Nephron progenitor cell (in vitro differentiated cells): ENCODE data around the gene CHST8.

Source experiments
- DNase-seq: peaks from one replicate; pipeline ENCODE4 v3.0.0; 2021
- H3K27ac Mint-ChIP-seq: 2 replicates; pipeline ENCODE4 v1.8.0; 2021; ENCODE audit warnings: mild to moderate bottlenecking, moderate library complexity, mixed read lengths
- H3K27me3 Mint-ChIP-seq: 2 replicates; pipeline ENCODE4 v1.8.0; 2021; ENCODE audit warnings: mild to moderate bottlenecking, low read depth, mixed read lengths; ENCODE audit not compliant: poor library complexity
- H3K36me3 Mint-ChIP-seq: 2 replicates; pipeline ENCODE4 v1.8.0; 2021; ENCODE audit warnings: low read depth, mixed read lengths
- H3K4me1 Mint-ChIP-seq: 2 replicates; pipeline ENCODE4 v1.8.0; 2021; ENCODE audit warnings: mixed read lengths
- H3K4me3 Mint-ChIP-seq: 2 replicates; pipeline ENCODE4 v1.8.0; 2021; ENCODE audit warnings: mild to moderate bottlenecking, moderate library complexity, mixed read lengths
- H3K9me3 Mint-ChIP-seq: 2 replicates; pipeline ENCODE4 v1.8.0; 2021; ENCODE audit warnings: mild to moderate bottlenecking, moderate library complexity, mixed read lengths
- CTCF ChIP-seq: fragments of 200-600 bp; sonication (generic); IDR thresholded peaks from 2 replicates; pipeline ENCODE4 v1.5.0; 2021; ENCODE audit warnings: antibody characterized with exemption

The CHST8 gene

DNA sequence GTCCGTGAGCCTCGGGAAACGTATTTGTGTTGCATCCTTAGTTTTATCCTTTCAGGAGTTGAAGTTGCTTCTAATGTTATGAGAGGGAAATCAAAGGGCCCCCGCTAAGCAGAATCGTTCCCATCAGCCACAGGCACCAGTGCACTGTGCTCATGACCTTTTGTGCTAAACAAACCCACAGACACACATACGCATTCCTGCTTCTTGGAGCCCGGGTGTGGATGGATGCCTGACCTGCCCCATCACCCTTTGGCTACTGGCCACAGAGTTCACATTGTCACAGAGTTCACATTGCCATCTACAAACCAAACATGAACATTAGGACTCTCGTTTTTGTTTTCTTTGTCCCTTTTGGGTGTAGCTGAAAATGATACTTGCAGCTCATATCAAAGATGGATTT lies 47.2 kb downstream of the CHST8 start:
- H3K9me3 Mint-ChIP-seq: no peaks in the 10 kb centered on the region
- no peak for TF ChIP-seq CTCF
- H3K36me3 Mint-ChIP-seq: no peaks in the 10 kb centered on the region
- no peak overlapping the region for H3K27ac Mint-ChIP-seq
- DNase-seq: no peak
- no peaks in the 10 kb centered on the region for H3K4me1 Mint-ChIP-seq
- no peak overlapping the region for H3K4me3 Mint-ChIP-seq
- H3K27me3 Mint-ChIP-seq: peaks cover 60% of the 10 kb centered on the region

DNA sequence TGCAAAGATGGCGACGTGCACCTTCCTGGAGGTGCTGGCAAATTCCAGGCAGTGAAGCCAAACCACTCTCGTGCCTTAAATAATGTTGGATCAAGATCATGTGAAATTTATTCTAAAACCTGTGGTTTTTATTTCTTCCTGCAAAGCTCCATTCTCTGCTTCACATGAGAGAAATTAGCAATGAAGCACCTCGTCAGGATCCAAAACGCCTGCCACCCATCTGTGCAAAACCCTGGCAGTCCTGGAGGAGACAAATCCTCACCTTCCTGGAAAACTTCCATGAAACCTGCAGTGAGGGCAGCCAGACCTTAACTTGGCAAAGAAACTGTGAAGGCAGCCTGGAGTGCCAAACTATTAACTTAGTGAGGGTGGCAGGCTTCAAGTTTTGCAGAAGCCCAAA lies 47.6 kb downstream of the CHST8 start:
- no peak for TF ChIP-seq CTCF
- H3K36me3 Mint-ChIP-seq: no peaks in the 10 kb centered on the region
- no peak for DNase-seq
- H3K4me3 Mint-ChIP-seq: no peak overlapping the region
- no peak overlapping the region for H3K27ac Mint-ChIP-seq
- H3K4me1 Mint-ChIP-seq: no peaks in the 10 kb centered on the region
- H3K9me3 Mint-ChIP-seq: no peaks in the 10 kb centered on the region
- H3K27me3 Mint-ChIP-seq: peaks cover 63% of the 10 kb centered on the region

- TF ChIP-seq CTCF: no peak
- H3K36me3 Mint-ChIP-seq: no peaks in the 10 kb centered on the region
- no peak overlapping the region for H3K27ac Mint-ChIP-seq
- no peaks in the 10 kb centered on the region for H3K4me1 Mint-ChIP-seq
- H3K27me3 Mint-ChIP-seq: peaks cover 67% of the 10 kb centered on the region
- no peak overlapping the region for H3K4me3 Mint-ChIP-seq
- no peaks in the 10 kb centered on the region for H3K9me3 Mint-ChIP-seq
- no peak for DNase-seq
Observed at GRCh38 chr19:33670398-33670797, 48.6 kb downstream of the CHST8 start.

DNA sequence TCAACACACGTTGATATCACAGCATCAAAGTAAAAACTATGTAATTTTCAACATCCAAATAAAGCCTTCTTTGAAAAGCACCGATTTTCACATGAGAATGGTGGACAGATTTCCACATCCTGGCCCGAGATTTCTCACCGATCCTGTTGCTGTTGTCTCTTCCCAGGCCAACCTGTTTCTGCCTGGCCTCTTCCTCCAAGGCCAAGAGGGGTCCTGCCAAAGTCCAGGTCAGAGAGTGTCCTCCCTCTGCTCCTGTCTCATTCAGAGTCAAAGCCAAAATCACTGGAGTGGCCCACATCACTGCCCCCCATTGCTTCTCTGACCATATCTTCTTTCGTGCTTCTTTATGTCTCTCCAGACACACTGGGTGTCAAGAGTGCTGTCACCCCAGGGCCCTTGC lies 49.5 kb downstream of the CHST8 start:
- no peak overlapping the region for H3K4me3 Mint-ChIP-seq
- no peak for DNase-seq

DNA sequence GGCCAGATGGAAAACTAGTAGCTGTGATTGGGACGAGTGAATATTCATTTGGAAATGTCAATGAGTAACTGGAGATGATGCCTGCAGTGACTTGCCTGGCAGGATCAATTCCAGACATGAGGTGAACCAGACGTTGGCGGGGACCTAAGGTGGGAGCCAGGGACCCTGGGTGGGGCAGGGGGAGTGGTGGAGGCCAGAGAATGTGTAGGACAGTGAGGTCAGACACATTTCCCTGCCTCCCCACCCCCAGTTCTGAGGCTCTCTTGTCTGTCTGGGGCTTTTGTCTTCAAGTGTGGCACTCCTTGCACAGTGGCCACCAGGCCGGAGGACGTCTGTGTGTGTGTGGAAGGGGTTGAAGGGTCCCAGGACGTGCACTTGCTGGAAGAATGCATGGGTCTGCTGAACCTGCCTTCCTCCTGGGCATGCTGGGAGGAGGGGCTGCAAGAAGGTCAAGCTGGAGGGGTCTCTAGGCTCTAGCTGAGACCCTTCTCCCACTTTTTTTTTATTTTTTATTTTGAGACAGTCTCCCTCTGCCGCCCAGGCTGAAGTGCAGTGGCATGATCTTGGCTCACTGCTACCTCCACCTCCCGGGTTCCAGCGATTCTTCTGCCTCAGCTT lies 51.6 kb downstream of the CHST8 start:
- Mint-ChIP-seq H3K27ac (no peak overlapping the region), H3K4me3 (no peak overlapping the region), H3K27me3 (peaks cover 57% of the 10 kb centered on the region), H3K9me3 (no peaks in the 10 kb centered on the region), H3K4me1 (no peaks in the 10 kb centered on the region), H3K36me3 (no peaks in the 10 kb centered on the region)
- no peak for TF ChIP-seq CTCF
- no peak for DNase-seq

More for the DNA sequence above, 49.5 kb downstream of the CHST8 start:
- Mint-ChIP-seq H3K27ac (no peak overlapping the region), H3K27me3 (peaks cover 59% of the 10 kb centered on the region), H3K9me3 (no peaks in the 10 kb centered on the region), H3K36me3 (no peaks in the 10 kb centered on the region), H3K4me1 (no peaks in the 10 kb centered on the region)
- no peak for TF ChIP-seq CTCF

GRCh38 chr19:33673996-33674625 lies 52.4 kb downstream of the CHST8 start:
- Mint-ChIP-seq H3K27ac (no peak overlapping the region), H3K4me3 (no peak overlapping the region), H3K9me3 (no peaks in the 10 kb centered on the region), H3K27me3 (peaks cover 50% of the 10 kb centered on the region), H3K4me1 (no peaks in the 10 kb centered on the region), H3K36me3 (no peaks in the 10 kb centered on the region)
- no peak for TF ChIP-seq CTCF
- no peak for DNase-seq
